ENCODE data around the gene GRIK3.

Gene GRIK3

DNA sequence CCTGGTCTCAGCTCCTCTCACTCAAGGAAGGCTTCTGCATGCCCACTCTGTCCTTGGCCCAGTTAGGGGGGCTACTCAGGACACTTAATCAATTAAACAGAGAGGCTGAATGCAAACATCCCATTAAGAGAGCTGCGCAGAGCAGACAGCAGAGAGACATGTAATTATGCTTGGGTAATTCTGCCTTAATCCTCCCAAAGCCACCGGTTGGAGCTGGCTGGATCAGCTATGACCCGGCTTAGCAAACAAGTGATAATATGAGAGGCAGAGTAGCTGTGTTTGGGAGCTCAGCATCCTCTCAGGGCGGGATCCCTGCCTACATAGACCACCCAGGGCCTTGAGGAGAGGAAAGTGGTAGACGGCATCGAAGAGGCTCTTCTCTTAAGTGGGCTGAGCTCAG lies 183.2 kb downstream of the GRIK3 start:
- H3K4me1 Mint-ChIP-seq = no peaks in the 10 kb centered on the region
- ATAC-seq (replicated peaks; ENCODE audit: extremely low read depth, poor library complexity, severe bottlenecking) (no peak), DNase-seq (ENCODE audit: low spot score in 2 of 2) (no peak)
- H3K27me3 Mint-ChIP-seq = peaks cover 67% of the 10 kb centered on the region
- no peaks in the 10 kb centered on the region for H3K36me3 Mint-ChIP-seq (ENCODE audit: insufficient read depth)
- H3K27ac Mint-ChIP-seq (ENCODE audit: low read depth) = no peak overlapping the region
- no peaks in the 10 kb centered on the region for H3K9me3 Mint-ChIP-seq
- no peak overlapping the region for H3K4me3 Mint-ChIP-seq

DNA sequence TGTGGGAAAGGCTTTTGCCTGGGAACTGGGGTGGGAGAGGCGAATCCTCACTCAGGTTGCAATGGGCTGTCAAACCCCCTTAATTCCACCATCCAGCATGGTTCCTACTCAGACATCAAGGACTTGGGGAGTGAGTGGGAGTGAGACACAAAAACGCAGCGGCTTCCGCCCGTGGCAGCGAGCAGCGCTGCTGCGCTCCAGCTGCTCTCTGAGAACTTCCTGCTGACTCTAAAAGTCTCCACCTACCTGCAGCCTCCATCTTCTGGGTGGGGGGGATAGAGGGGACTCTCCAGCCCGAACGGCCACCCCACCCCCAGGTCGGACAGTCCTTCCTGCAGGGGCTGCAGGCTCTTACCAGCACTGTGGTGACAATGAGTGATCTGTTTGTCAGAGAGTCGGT lies 184.4 kb downstream of the GRIK3 start:
- H3K27me3 Mint-ChIP-seq = peaks cover 56% of the 10 kb centered on the region
- ATAC-seq (replicated peaks; ENCODE audit: extremely low read depth, poor library complexity, severe bottlenecking) = no peak
- H3K9me3 Mint-ChIP-seq = no peaks in the 10 kb centered on the region
- H3K36me3 Mint-ChIP-seq (ENCODE audit: insufficient read depth) = no peaks in the 10 kb centered on the region
- no peak for DNase-seq (ENCODE audit: low spot score in 2 of 2)
- no peak overlapping the region for H3K4me3 Mint-ChIP-seq
- H3K27ac Mint-ChIP-seq (ENCODE audit: low read depth) = no peak overlapping the region
- no peaks in the 10 kb centered on the region for H3K4me1 Mint-ChIP-seq

DNA sequence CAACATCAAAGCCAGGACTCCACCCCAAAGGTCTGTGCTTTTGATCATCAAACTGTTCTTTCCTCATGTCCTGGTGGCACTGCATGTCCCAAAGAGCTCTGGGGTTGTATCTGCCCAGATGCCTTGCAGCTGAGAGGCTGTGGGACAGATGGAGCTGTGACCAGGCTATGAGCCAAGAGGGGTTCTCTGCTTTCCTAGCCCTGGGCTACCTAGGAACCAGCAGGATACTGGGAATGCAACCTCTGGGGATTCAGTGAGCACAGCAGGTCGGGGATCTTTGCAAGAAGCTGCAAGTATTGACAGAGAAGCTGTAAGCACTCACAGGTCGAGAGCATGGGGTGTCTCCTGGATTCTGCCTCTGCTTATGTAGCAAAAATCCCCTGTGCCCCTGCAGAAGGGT lies 186.6 kb downstream of the GRIK3 start:
- Mint-ChIP-seq H3K4me3 (no peak overlapping the region), H3K36me3 (ENCODE audit: insufficient read depth) (no peaks in the 10 kb centered on the region), H3K27me3 (peaks cover 53% of the 10 kb centered on the region), H3K9me3 (no peaks in the 10 kb centered on the region), H3K4me1 (no peaks in the 10 kb centered on the region), H3K27ac (ENCODE audit: low read depth) (no peak overlapping the region)
- ATAC-seq (replicated peaks; ENCODE audit: extremely low read depth, poor library complexity, severe bottlenecking) (no peak), DNase-seq (ENCODE audit: low spot score in 2 of 2) (no peak)

GRCh38 chr1:36847186-36847585 lies 187.1 kb downstream of the GRIK3 start:
- Mint-ChIP-seq H3K4me3 (no peak overlapping the region), H3K9me3 (no peaks in the 10 kb centered on the region), H3K27ac (ENCODE audit: low read depth) (no peak overlapping the region), H3K27me3 (peaks cover 54% of the 10 kb centered on the region), H3K36me3 (ENCODE audit: insufficient read depth) (no peaks in the 10 kb centered on the region), H3K4me1 (no peaks in the 10 kb centered on the region)
- DNase-seq (ENCODE audit: low spot score in 2 of 2) (no peak), ATAC-seq (replicated peaks; ENCODE audit: extremely low read depth, poor library complexity, severe bottlenecking) (no peak)

- ATAC-seq (replicated peaks; ENCODE audit: extremely low read depth, poor library complexity, severe bottlenecking) (no peak), DNase-seq (ENCODE audit: low spot score in 2 of 2) (no peak)
- H3K4me3 Mint-ChIP-seq = no peak overlapping the region
- no peaks in the 10 kb centered on the region for H3K9me3 Mint-ChIP-seq
- no peaks in the 10 kb centered on the region for H3K4me1 Mint-ChIP-seq
- no peaks in the 10 kb centered on the region for H3K36me3 Mint-ChIP-seq (ENCODE audit: insufficient read depth)
- no peak overlapping the region for H3K27ac Mint-ChIP-seq (ENCODE audit: low read depth)
- H3K27me3 Mint-ChIP-seq = peaks cover 54% of the 10 kb centered on the region
Measured at GRCh38 chr1:36846357-36846756, 188.0 kb downstream of the GRIK3 start.

DNA sequence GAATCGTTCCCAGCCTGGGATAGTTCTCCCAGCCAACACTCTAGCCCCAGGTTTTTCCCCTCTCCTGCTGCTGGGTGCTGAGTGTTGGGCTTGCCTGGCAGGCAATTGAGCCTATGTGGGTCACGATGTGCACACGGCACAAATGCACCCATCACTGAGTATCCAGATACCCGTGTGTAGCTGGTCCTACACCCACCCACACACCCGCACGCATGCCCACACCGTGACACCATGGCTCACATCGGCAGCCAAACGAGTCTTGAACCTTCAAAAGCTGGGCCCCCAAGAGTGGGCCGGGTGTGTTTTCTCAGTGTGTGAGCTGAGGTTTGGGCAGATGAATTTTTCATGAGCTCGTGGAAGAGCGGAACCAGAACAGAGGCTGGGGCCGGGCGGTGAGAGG lies 188.5 kb downstream of the GRIK3 start:
- Mint-ChIP-seq H3K27ac (ENCODE audit: low read depth) (no peak overlapping the region), H3K27me3 (peaks cover 54% of the 10 kb centered on the region), H3K9me3 (no peaks in the 10 kb centered on the region), H3K4me1 (no peaks in the 10 kb centered on the region), H3K4me3 (no peak overlapping the region), H3K36me3 (ENCODE audit: insufficient read depth) (no peaks in the 10 kb centered on the region)
- ATAC-seq (replicated peaks; ENCODE audit: extremely low read depth, poor library complexity, severe bottlenecking) (no peak), DNase-seq (ENCODE audit: low spot score in 2 of 2) (no peak)

GRCh38 chr1:36844917-36845316 lies 189.4 kb downstream of the GRIK3 start:
- H3K27ac Mint-ChIP-seq (ENCODE audit: low read depth) = no peak overlapping the region
- ATAC-seq (replicated peaks; ENCODE audit: extremely low read depth, poor library complexity, severe bottlenecking) (no peak), DNase-seq (ENCODE audit: low spot score in 2 of 2) (no peak)
- peaks cover 46% of the 10 kb centered on the region for H3K27me3 Mint-ChIP-seq
- H3K9me3 Mint-ChIP-seq = no peaks in the 10 kb centered on the region
- no peaks in the 10 kb centered on the region for H3K36me3 Mint-ChIP-seq (ENCODE audit: insufficient read depth)
- H3K4me3 Mint-ChIP-seq = no peak overlapping the region
- no peaks in the 10 kb centered on the region for H3K4me1 Mint-ChIP-seq

DNA sequence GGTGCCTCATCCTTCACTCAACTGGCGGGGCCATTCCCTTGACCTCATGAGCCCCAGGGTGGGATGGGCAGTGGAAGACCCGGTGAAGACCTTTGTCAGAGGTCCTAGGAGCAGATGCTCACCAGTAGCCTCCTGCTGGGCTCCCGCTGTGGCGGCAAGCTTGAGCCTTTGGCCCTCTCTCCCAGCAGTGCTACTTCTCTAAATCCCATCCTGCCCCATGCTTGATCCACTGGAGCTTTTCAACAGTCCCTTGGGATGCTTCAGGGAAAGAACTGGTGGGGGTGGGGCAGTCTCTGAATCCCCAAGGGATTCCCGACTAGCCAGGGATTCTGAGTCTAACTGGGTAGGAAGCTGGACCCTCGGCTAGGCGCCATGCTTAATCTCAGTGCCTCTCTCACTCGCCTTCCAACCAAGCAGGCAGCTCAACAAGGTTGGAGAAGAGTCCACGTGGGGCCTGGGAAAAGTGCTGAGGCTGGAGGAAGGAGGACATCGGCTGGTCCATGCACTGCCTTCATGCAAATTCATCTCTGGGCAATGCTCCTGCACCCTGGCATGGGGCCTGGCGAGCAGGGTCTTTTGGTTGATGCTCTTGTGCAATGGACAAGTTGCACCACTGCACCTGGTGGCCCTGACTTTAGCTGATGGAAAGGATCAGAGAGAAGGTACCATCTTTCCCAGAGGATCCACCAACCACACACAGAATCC lies 190.3 kb downstream of the GRIK3 start:
- Mint-ChIP-seq H3K4me1 (no peaks in the 10 kb centered on the region), H3K36me3 (ENCODE audit: insufficient read depth) (no peaks in the 10 kb centered on the region), H3K9me3 (no peaks in the 10 kb centered on the region), H3K27me3 (peaks cover 38% of the 10 kb centered on the region), H3K4me3 (no peak overlapping the region), H3K27ac (ENCODE audit: low read depth) (no peak overlapping the region)
- ATAC-seq (replicated peaks; ENCODE audit: extremely low read depth, poor library complexity, severe bottlenecking) (no peak), DNase-seq (ENCODE audit: low spot score in 2 of 2) (no peak)

DNA sequence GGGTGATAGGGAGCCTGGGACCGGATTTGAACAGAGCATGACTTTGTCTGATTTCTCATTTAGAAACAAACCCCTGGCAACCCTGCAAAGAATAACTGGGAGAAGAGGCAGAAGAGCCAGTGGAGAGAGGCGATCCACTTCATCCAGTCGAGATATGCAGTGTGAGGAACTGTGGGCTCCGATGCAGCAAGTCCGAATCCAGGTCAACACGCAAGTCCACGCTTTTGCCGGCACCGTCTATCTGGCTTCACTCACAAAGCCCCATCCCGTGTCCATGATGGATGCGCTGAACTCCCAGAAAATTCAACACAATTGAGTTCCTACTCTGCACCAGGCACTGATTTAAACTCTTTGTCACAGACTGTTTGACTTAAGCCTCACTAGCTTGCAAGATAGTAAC lies 191.3 kb downstream of the GRIK3 start:
- ATAC-seq (replicated peaks; ENCODE audit: extremely low read depth, poor library complexity, severe bottlenecking) = no peak
- no peaks in the 10 kb centered on the region for H3K4me1 Mint-ChIP-seq
- no peak overlapping the region for H3K27ac Mint-ChIP-seq (ENCODE audit: low read depth)

GRCh38 chr1:36842448-36842847 lies 191.9 kb downstream of the GRIK3 start:
- H3K27me3 Mint-ChIP-seq = peaks cover 39% of the 10 kb centered on the region
- ATAC-seq (replicated peaks; ENCODE audit: extremely low read depth, poor library complexity, severe bottlenecking) = no peak
- H3K27ac Mint-ChIP-seq (ENCODE audit: low read depth) = no peak overlapping the region
- H3K4me1 Mint-ChIP-seq = no peaks in the 10 kb centered on the region
- no peak overlapping the region for H3K4me3 Mint-ChIP-seq
- no peak for DNase-seq (ENCODE audit: low spot score in 2 of 2)
- H3K9me3 Mint-ChIP-seq = no peaks in the 10 kb centered on the region
- H3K36me3 Mint-ChIP-seq (ENCODE audit: insufficient read depth) = no peaks in the 10 kb centered on the region

More for the DNA sequence above, 191.3 kb downstream of the GRIK3 start:
- DNase-seq (ENCODE audit: low spot score in 2 of 2) = no peak
- Mint-ChIP-seq H3K27me3 (peaks cover 33% of the 10 kb centered on the region), H3K36me3 (ENCODE audit: insufficient read depth) (no peaks in the 10 kb centered on the region), H3K9me3 (no peaks in the 10 kb centered on the region), H3K4me3 (no peak overlapping the region)

- Mint-ChIP-seq H3K27ac (ENCODE audit: low read depth) (no peak overlapping the region), H3K27me3 (peaks cover 68% of the 10 kb centered on the region), H3K36me3 (ENCODE audit: insufficient read depth) (peaks cover 2% of the 10 kb centered on the region), H3K4me3 (no peak overlapping the region), H3K9me3 (no peaks in the 10 kb centered on the region), H3K4me1 (no peaks in the 10 kb centered on the region)
- no peak for ATAC-seq (replicated peaks; ENCODE audit: extremely low read depth, poor library complexity, severe bottlenecking)
- no peak for DNase-seq (ENCODE audit: low spot score in 2 of 2)
Measured at GRCh38 chr1:36839485-36839884, 194.8 kb downstream of the GRIK3 start.

- ATAC-seq (replicated peaks; ENCODE audit: extremely low read depth, poor library complexity, severe bottlenecking) (no peak), DNase-seq (ENCODE audit: low spot score in 2 of 2) (no peak)
- no peaks in the 10 kb centered on the region for H3K4me1 Mint-ChIP-seq
- peaks cover 2% of the 10 kb centered on the region for H3K36me3 Mint-ChIP-seq (ENCODE audit: insufficient read depth)
- no peaks in the 10 kb centered on the region for H3K9me3 Mint-ChIP-seq
- H3K27ac Mint-ChIP-seq (ENCODE audit: low read depth) = no peak overlapping the region
- no peak overlapping the region for H3K4me3 Mint-ChIP-seq
- H3K27me3 Mint-ChIP-seq = peaks cover 72% of the 10 kb centered on the region
Measured at GRCh38 chr1:36838888-36839287, 195.4 kb downstream of the GRIK3 start.

GRCh38 chr1:36836916-36837315 lies 197.4 kb downstream of the GRIK3 start:
- H3K4me1 Mint-ChIP-seq = no peaks in the 10 kb centered on the region
- DNase-seq (ENCODE audit: low spot score in 2 of 2) = no peak
- H3K27ac Mint-ChIP-seq (ENCODE audit: low read depth) = no peak overlapping the region
- H3K27me3 Mint-ChIP-seq = peaks cover 61% of the 10 kb centered on the region
- peaks cover 2% of the 10 kb centered on the region for H3K36me3 Mint-ChIP-seq (ENCODE audit: insufficient read depth)
- no peak overlapping the region for H3K4me3 Mint-ChIP-seq
- no peaks in the 10 kb centered on the region for H3K9me3 Mint-ChIP-seq
- no peak for ATAC-seq (replicated peaks; ENCODE audit: extremely low read depth, poor library complexity, severe bottlenecking)
